ENCODE measurements around the gene DHRS11.

Gene DHRS11

DNA sequence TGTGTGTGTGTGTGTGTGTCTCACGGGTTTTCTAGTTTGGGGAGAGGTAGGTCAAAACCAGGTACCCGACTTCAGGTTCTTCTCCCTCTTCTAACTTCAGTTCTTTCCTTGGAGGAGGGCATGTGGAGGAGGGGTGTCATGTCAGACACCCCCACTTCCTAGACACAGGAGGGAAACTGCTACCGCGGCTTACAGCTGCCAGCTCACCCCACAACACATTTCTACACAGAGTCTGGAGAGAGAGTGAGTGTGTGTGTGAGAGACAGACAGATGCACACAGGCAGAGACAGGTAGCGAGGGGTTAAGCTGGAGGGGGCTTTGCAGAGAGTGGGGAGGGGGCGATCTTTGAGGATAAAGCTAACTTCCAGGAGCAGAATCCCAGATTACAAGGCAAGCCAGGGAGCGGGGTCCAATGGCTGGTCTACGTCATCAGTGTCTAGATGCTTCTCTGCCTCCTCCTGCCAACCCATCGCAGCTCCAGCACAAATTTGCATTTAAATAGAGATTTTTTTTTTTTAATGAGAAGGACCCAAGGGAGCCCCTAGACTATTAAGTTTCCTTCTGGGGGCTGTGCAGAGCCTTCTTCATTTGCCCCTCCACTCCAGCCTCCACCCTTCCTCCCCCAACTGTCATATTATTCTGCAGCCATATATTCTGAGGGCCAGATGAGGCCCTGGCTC is 58.6 kb downstream of the DHRS11 start:
- no peak overlapping the region for H3K4me3 ChIP-seq (ENCODE audit: low read depth, low read length)
- DNase-seq (ENCODE audit: low read depth) = no peak
- TF ChIP-seq, protein P1, sequence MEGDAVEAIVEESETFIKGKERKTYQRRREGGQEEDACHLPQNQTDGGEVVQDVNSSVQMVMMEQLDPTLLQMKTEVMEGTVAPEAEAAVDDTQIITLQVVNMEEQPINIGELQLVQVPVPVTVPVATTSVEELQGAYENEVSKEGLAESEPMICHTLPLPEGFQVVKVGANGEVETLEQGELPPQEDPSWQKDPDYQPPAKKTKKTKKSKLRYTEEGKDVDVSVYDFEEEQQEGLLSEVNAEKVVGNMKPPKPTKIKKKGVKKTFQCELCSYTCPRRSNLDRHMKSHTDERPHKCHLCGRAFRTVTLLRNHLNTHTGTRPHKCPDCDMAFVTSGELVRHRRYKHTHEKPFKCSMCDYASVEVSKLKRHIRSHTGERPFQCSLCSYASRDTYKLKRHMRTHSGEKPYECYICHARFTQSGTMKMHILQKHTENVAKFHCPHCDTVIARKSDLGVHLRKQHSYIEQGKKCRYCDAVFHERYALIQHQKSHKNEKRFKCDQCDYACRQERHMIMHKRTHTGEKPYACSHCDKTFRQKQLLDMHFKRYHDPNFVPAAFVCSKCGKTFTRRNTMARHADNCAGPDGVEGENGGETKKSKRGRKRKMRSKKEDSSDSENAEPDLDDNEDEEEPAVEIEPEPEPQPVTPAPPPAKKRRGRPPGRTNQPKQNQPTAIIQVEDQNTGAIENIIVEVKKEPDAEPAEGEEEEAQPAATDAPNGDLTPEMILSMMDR (IDR thresholded peaks at IDR 0.05; ENCODE audit: low read depth, low read length, missing control alignments) = no peak
